Natural killer cell (primary cell): ENCODE results near the gene SAE1. TPM values are rescaled to one million over a fixed set of nuclear protein-coding genes. Genes with fewer than 3 reads are reported as not detected.

Source experiments
- ATAC-seq, 3 donors: fragments of 150-1000 bp in 2 of 3; fragments of 200-7000 bp in 1 of 3; cut with Tn5 transposase; 1 replicate in 1 of 3; 2 replicates in 2 of 3; pipeline ENCODE4 v1.10.0; 2021; ENCODE audit warnings: mild to moderate bottlenecking in 2 of 3, moderate library complexity in 2 of 3
- DNase-seq, 2 donors: peaks; one replicate each; pipeline versions ENCODE4 v3.0.0 to v3.0.0-alpha.2; 2013 to 2021; ENCODE audit warnings: mixed read lengths in 1 of 2
- H3K27ac ChIP-seq: one replicate; pipeline ENCODE4 v1.5.1; 2013; ENCODE audit warnings: mild to moderate bottlenecking, low read length
- H3K27me3 ChIP-seq: one replicate; pipeline ENCODE4 v1.6.1; 2013; ENCODE audit warnings: low read length; ENCODE audit not compliant: control insufficient read depth, insufficient read depth
- H3K36me3 ChIP-seq: one replicate; pipeline ENCODE4 v1.6.1; 2013; ENCODE audit warnings: low read length; ENCODE audit not compliant: control insufficient read depth, insufficient read depth
- H3K4me1 ChIP-seq: one replicate; pipeline ENCODE4 v1.6.1; 2013; ENCODE audit warnings: low read length; ENCODE audit not compliant: control insufficient read depth, insufficient read depth
- H3K4me3 ChIP-seq: one replicate; pipeline ENCODE4 v1.5.1; 2013; ENCODE audit warnings: low read length
- H3K9me3 ChIP-seq: one replicate; pipeline ENCODE4 v1.6.1; 2013; ENCODE audit warnings: low read length; ENCODE audit not compliant: control insufficient read depth, insufficient read depth
- H3K27ac Mint-ChIP-seq, 2 donors: one replicate each; pipeline ENCODE4 v1.8.0; 2022; ENCODE audit warnings: mild to moderate bottlenecking in 2 of 2, mixed read lengths in 2 of 2, moderate library complexity in 1 of 2
- H3K27me3 Mint-ChIP-seq, 2 donors: one replicate each; pipeline ENCODE4 v1.8.0; 2022; ENCODE audit warnings: low read depth in 2 of 2, mixed read lengths in 2 of 2
- H3K36me3 Mint-ChIP-seq: one replicate; pipeline ENCODE4 v1.8.0; 2022; ENCODE audit warnings: mixed read lengths
- H3K4me1 Mint-ChIP-seq, 2 donors: one replicate each; pipeline ENCODE4 v1.8.0; 2022; ENCODE audit warnings: mixed read lengths in 2 of 2
- H3K4me3 Mint-ChIP-seq: one replicate; pipeline ENCODE4 v1.8.0; 2022; ENCODE audit warnings: mild to moderate bottlenecking, moderate library complexity, mixed read lengths
- H3K9me3 Mint-ChIP-seq, 2 donors: one replicate each; pipeline ENCODE4 v1.8.0; 2022; ENCODE audit warnings: mixed read lengths in 2 of 2
- CTCF ChIP-seq: fragments of 200-600 bp; IDR thresholded peaks from one replicate; pipeline ENCODE4 v1.8.0; 2022; ENCODE audit warnings: antibody characterized with exemption
- WGBS: methylation state at CpG from one replicate; pipeline ENCODE4 v1.1.7; 2013; ENCODE audit warnings: missing lambda C conversion rate; ENCODE audit not compliant: insufficient coverage; 5-methylcytosine and 5-hydroxymethylcytosine counted together
- intact Hi-C: fragments of 100-400 bp; cut with micrococcal nuclease; formaldehyde crosslinking; loops from one replicate; pipeline ENCODE4 v1.14.2; 2022
- total RNA-seq, 4 donors: library from RNA; stranded (reverse); fragments of 120-200 nt in 1 of 4; gene quantifications; one replicate each; pipeline versions ENCODE4 v1.2.3 to v1.2.4, GENCODE V29; 2013 to 2022

SAE1 gene
- total RNA-seq, 3 donors from 2014 or later (not counting 1 experiment from before 2014, with no cell fraction given) = 42.5 to 49.3 (median 46.0) TPM

- intact Hi-C loops = no loop called here
- no peak overlapping the region for H3K4me3 Mint-ChIP-seq
- Histone ChIP-seq H3K36me3 (peaks cover 40% of the 10 kb centered on the region), H3K27ac (no peak overlapping the region), H3K4me1 (peaks cover 27% of the 10 kb centered on the region), H3K4me3 (no peak overlapping the region), H3K9me3 (no peaks in the 10 kb centered on the region), H3K27me3 (no peaks in the 10 kb centered on the region)
- H3K27ac Mint-ChIP-seq = no peak overlapping the region
- ATAC-seq (no peak), DNase-seq (no peak)
- no peaks in the 10 kb centered on the region for H3K9me3 Mint-ChIP-seq
- H3K4me1 Mint-ChIP-seq = peaks cover 15 to 16% of the 10 kb centered on the region in 2 donors
- peaks cover 24% of the 10 kb centered on the region for H3K36me3 Mint-ChIP-seq
- no peak for TF ChIP-seq CTCF
- H3K27me3 Mint-ChIP-seq = no peaks in the 10 kb centered on the region
- 100% methylated on average over 1 of the region's 1 CpG for WGBS
These were observed 21.6 kb downstream of the SAE1 start for GRCh38 chr19:47152205-47152604.

- Histone ChIP-seq H3K4me1 (peaks cover 31% of the 10 kb centered on the region), H3K9me3 (no peaks in the 10 kb centered on the region), H3K27me3 (no peaks in the 10 kb centered on the region), H3K27ac (no peak overlapping the region), H3K4me3 (no peak overlapping the region), H3K36me3 (peaks cover 40% of the 10 kb centered on the region)
- DNase-seq = no peak
- intact Hi-C loops = no loop called here
- H3K4me1 Mint-ChIP-seq = peaks cover 18 to 19% of the 10 kb centered on the region in 2 donors
- no peak overlapping the region for H3K4me3 Mint-ChIP-seq
- no peak overlapping the region for H3K27ac Mint-ChIP-seq
- H3K36me3 Mint-ChIP-seq = peaks cover 24% of the 10 kb centered on the region
- H3K9me3 Mint-ChIP-seq = no peaks in the 10 kb centered on the region
- no peak for ATAC-seq
- H3K27me3 Mint-ChIP-seq = no peaks in the 10 kb centered on the region
- WGBS = 100% methylated on average over 2 of the region's 2 CpGs
- TF ChIP-seq CTCF = no peak
These were observed 22.0 kb downstream of the SAE1 start for GRCh38 chr19:47152632-47153031.

DNA sequence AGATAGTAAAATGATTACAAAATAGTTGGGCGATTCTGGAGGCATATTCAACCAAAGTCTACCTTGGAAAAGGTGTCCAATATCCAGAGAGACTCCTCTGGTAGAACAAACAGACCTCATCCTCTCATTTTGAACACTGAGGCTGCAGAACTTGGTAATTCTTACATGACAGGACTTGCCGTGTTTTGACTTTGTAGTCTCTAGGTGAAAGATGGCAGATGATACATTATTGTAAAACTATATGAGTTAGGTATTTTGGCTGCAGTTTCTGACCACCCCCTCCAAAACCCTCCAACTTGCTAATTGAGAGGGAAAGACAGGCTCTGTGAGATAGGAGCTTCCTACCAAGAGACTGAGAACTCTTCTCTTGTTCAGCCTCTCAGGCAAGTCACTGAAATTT is 22.6 kb downstream of the SAE1 start:
- peaks cover 24% of the 10 kb centered on the region for H3K36me3 Mint-ChIP-seq
- TF ChIP-seq CTCF = no peak
- Histone ChIP-seq H3K4me1 (peaks cover 37% of the 10 kb centered on the region), H3K4me3 (no peak overlapping the region), H3K36me3 (peaks cover 38% of the 10 kb centered on the region), H3K9me3 (no peaks in the 10 kb centered on the region), H3K27me3 (no peaks in the 10 kb centered on the region), H3K27ac (no peak overlapping the region)
- no peak for DNase-seq
- peaks cover 23 to 25% of the 10 kb centered on the region in 2 donors for H3K4me1 Mint-ChIP-seq
- no peak overlapping the region for H3K4me3 Mint-ChIP-seq
- H3K27ac Mint-ChIP-seq = no peak overlapping the region
- H3K27me3 Mint-ChIP-seq = no peaks in the 10 kb centered on the region
- intact Hi-C loops = no loop called here
- no peak for ATAC-seq
- H3K9me3 Mint-ChIP-seq = no peaks in the 10 kb centered on the region
- 100% methylated on average over 2 of the region's 2 CpGs for WGBS

GRCh38 chr19:47155148-47155547 is 24.5 kb downstream of the SAE1 start:
- Histone ChIP-seq H3K9me3 (no peaks in the 10 kb centered on the region), H3K4me1 (peaks cover 50% of the 10 kb centered on the region), H3K4me3 (no peak overlapping the region), H3K36me3 (peaks cover 37% of the 10 kb centered on the region), H3K27ac (no peak overlapping the region), H3K27me3 (no peaks in the 10 kb centered on the region)
- Mint-ChIP-seq H3K36me3 (peaks cover 24% of the 10 kb centered on the region), H3K4me1 (peaks cover 34 to 41% of the 10 kb centered on the region in 2 donors), H3K27me3 (no peaks in the 10 kb centered on the region), H3K9me3 (no peaks in the 10 kb centered on the region), H3K27ac (peak overlapping the region in 1 of 2 donors; percentile 20), H3K4me3 (peak overlapping the region; percentile 53)
- ATAC-seq (no peak), DNase-seq (no peak)
- WGBS = 86% methylated on average over 7 of the region's 7 CpGs
- intact Hi-C loops = loop anchor here (5.0 kb wide), 2 partner anchors 37 to 72 kb away; no protein-coding TSS in a partner anchor
- no peak for TF ChIP-seq CTCF
